Peyer's patch (tissue), 4 donors: ENCODE measurements around the gene APOBR.

Source experiments
- POLR2A ChIP-seq, 2 donors: fragments of 450-650 bp; IDR thresholded peaks; one replicate each; pipeline ENCODE4 v1.5.1; 2017; ENCODE audit warnings: antibody characterized with exemption in 2 of 2, mild to moderate bottlenecking in 2 of 2, moderate library complexity in 2 of 2
- TF ChIP-seq, protein P1 (sequence below), 6 experiments: fragments of 450-650 bp in 4 of 6; fragments of 200-600 bp in 2 of 6; sonication (generic) in 1 of 6; IDR thresholded peaks; one replicate each; pipeline ENCODE4 v1.5.1; 2017 to 2019; ENCODE audit warnings: antibody characterized with exemption in 6 of 6, mild to moderate bottlenecking in 3 of 6, moderate library complexity in 1 of 6

GRCh38 chr16:28543072-28543471, 48.6 kb downstream of the APOBR start:
- TF ChIP-seq, protein P1, sequence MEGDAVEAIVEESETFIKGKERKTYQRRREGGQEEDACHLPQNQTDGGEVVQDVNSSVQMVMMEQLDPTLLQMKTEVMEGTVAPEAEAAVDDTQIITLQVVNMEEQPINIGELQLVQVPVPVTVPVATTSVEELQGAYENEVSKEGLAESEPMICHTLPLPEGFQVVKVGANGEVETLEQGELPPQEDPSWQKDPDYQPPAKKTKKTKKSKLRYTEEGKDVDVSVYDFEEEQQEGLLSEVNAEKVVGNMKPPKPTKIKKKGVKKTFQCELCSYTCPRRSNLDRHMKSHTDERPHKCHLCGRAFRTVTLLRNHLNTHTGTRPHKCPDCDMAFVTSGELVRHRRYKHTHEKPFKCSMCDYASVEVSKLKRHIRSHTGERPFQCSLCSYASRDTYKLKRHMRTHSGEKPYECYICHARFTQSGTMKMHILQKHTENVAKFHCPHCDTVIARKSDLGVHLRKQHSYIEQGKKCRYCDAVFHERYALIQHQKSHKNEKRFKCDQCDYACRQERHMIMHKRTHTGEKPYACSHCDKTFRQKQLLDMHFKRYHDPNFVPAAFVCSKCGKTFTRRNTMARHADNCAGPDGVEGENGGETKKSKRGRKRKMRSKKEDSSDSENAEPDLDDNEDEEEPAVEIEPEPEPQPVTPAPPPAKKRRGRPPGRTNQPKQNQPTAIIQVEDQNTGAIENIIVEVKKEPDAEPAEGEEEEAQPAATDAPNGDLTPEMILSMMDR (IDR thresholded peaks at IDR 0.05), result no peak
- peak in 1 of 2 donors; percentile 51 for TF ChIP-seq POLR2A (IDR thresholded peaks at IDR 0.05)
